Spleen (tissue), 11 donors: Measurements from ENCODE around the gene MBNL2. TPM values are rescaled to one million over a fixed set of nuclear protein-coding genes. Genes with fewer than 3 reads are reported as not detected.

Experiments
- DNase-seq: peaks from one replicate; pipeline ENCODE4 v3.0.0-alpha.2; 2020
- H3K27ac ChIP-seq, 8 donors: fragments of 200-600 bp; sonication (generic) in 7 of 8; 1 replicate in 4 of 8; 2 replicates in 4 of 8; pipeline versions ENCODE4 v1.5.0 to v1.8.0; 2016 to 2021; ENCODE audit warnings: inconsistent platforms in 4 of 8, mild to moderate bottlenecking in 4 of 8, moderate library complexity in 1 of 8
- H3K27me3 ChIP-seq, 7 donors: fragments of 200-600 bp; sonication (generic) in 6 of 7; replicated peaks in 1 of 7; 1 replicate in 4 of 7; 2 replicates in 3 of 7; pipeline versions ENCODE4 v1.5.0 to v1.8.0; 2016 to 2021; ENCODE audit warnings: inconsistent platforms in 3 of 7, mild to moderate bottlenecking in 1 of 7
- H3K36me3 ChIP-seq, 6 donors: fragments of 200-600 bp; sonication (generic) in 5 of 6; 1 replicate in 4 of 6; 2 replicates in 2 of 6; pipeline versions ENCODE4 v1.5.0 to v1.8.0; 2016 to 2021; ENCODE audit warnings: inconsistent platforms in 2 of 6
- H3K4me1 ChIP-seq, 6 donors: fragments of 200-600 bp; sonication (generic) in 5 of 6; 1 replicate in 3 of 6; 2 replicates in 3 of 6; pipeline versions ENCODE4 v1.5.0 to v1.8.0; 2016 to 2021; ENCODE audit warnings: inconsistent platforms in 3 of 6
- H3K4me3 ChIP-seq, 8 donors: fragments of 200-600 bp; sonication (generic) in 7 of 8; 1 replicate in 4 of 8; 2 replicates in 4 of 8; pipeline versions ENCODE4 v1.5.0 to v1.8.0; 2016 to 2021; ENCODE audit warnings: inconsistent platforms in 4 of 8, mild to moderate bottlenecking in 4 of 8, moderate library complexity in 2 of 8
- H3K9me3 ChIP-seq, 8 donors: fragments of 200-600 bp; sonication (generic) in 7 of 8; 1 replicate in 4 of 8; 2 replicates in 4 of 8; pipeline versions ENCODE4 v1.5.0 to v1.8.0; 2016 to 2021; ENCODE audit warnings: inconsistent platforms in 4 of 8
- CTCF ChIP-seq, 11 experiments: fragments of 200-600 bp in 7 of 11; fragments of 450-650 bp in 4 of 11; sonication (generic) in 4 of 11; IDR thresholded peaks in 8 of 11; conservative IDR thresholded peaks in 3 of 11; 1 replicate in 7 of 11; 2 replicates in 4 of 11; pipeline versions ENCODE4 v1.4.0 to v1.8.0; 2016 to 2021; ENCODE audit warnings: antibody characterized with exemption in 11 of 11, inconsistent platforms in 4 of 11, mild to moderate bottlenecking in 1 of 11
- POLR2A ChIP-seq, 3 donors: fragments of 450-650 bp; IDR thresholded peaks; one replicate each; pipeline ENCODE4 v1.5.1; 2017; ENCODE audit warnings: antibody characterized with exemption in 3 of 3, mild to moderate bottlenecking in 1 of 3
- POLR2AphosphoS5 ChIP-seq, 3 donors: sonication (generic); formaldehyde crosslinking; IDR thresholded peaks; one replicate each; pipeline ENCODE4 v1.5.1; 2017; ENCODE audit warnings: antibody characterized with exemption in 3 of 3
- WGBS, 5 donors: extraction: QIAGEN DNeasy Blood & Tissue Kit in 3 of 5; methylation state at CpG; one replicate each; pipeline versions ENCODE4 v1.1.5 to v1.1.7; 2013 to 2018; 5-methylcytosine and 5-hydroxymethylcytosine counted together
- intact Hi-C: fragments of 100-400 bp; cut with DNase I; formaldehyde crosslinking; loops from one replicate; pipeline ENCODE4 v1.15.0; 2023; ENCODE audit warnings: low total_unique reads
- polyA plus RNA-seq, 3 donors: library from polyadenylated mRNA; stranded (reverse); fragments of 200-250 nt; gene quantifications; one replicate each; pipeline ENCODE4 v1.2.1, GENCODE V29; 2013
- total RNA-seq, 7 donors: library from RNA; depleted of rRNA in 3 of 7; stranded (reverse); fragments of >200 nt in 3 of 7; fragmentation: NEBNext Ultra II Directional in 4 of 7; extraction: Animal tissue kit (Norgen Biotek cat#: 25700) in 4 of 7; gene quantifications; one replicate each; pipeline versions ENCODE4 v1.1.0 to v1.2.1, GENCODE V29; 2016 to 2021
- donor health status: healthy with polysubstance abuse.
- donor health status: DM: no; HTN: no; CAD: no; lungs with moderate emphysema.
- donor health status: DM: no; HTN: no; CAD: no.
- donor health status: Bipolar disorder and iron deficiency.
- donor health status: healthy.
- donor health status: DM: no; HTN: no; CAD: no.
- donor health status: DM: yes; HTN: yes; CAD: no.

The MBNL2 gene
- total and polyA plus RNA-seq, 10 donors: 7.0 to 56.3 (median 31.1) TPM

DNA sequence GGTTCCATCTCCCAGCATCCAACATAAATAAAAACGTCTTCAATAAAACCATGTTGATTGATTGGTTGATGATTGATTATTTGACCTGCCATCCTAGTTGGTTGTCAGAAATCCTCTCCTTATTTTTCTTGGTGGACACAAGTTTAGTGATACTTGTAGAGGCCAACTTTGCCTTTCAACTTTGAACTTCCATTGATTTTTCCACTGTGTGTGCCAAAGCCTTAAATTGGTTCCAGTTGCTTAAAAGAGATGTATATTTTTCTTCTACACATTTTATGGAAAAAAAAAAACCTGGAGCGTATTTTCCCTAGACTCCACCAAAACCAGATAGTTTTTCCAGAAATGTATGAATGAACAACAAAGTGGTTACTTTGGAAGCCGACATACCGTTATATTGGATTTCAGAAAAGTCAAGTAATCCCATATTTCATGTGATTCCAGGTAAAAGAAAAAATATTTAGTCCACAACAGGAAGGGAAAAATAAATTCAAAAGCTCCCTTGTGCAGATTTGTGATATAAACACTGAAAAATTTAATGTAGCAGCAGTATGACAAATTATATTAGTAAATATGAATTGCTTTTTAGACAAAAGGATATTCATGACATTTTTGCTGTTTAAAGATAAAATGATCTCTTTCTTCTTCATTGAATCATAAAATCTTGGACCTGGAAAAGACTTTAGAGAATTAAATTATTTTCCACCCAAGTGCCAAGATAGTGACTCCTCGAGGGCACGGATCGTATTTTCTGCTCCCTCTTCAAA lies 85.2 kb downstream of the MBNL2 start:
- intact Hi-C loops: no loop called here
- Histone ChIP-seq H3K9me3 (no peaks in the 10 kb centered on the region), H3K4me3 (no peak overlapping the region), H3K4me1 (peaks cover 5 to 23% (median 11%) of the 10 kb centered on the region in 6 donors), H3K27ac (no peak overlapping the region), H3K27me3 (no peaks in the 10 kb centered on the region), H3K36me3 (no peaks in the 10 kb centered on the region)
- no peak for DNase-seq
- WGBS, 5 donors: 87 to 94% (median 91%) methylated on average over 7 of the region's 7 CpGs
- TF ChIP-seq POLR2A (IDR thresholded peaks at IDR 0.05) (no peak), CTCF (IDR thresholded peaks at IDR 0.05 in 8 of 11, conservative IDR thresholded peaks at IDR 0.05 in 3 of 11) (no peak), POLR2AphosphoS5 (IDR thresholded peaks at IDR 0.05) (no peak)

- TF ChIP-seq POLR2AphosphoS5 (IDR thresholded peaks at IDR 0.05): no peak
- no peak for TF ChIP-seq POLR2A (IDR thresholded peaks at IDR 0.05)
- no peak for TF ChIP-seq CTCF (IDR thresholded peaks at IDR 0.05 in 8 of 11, conservative IDR thresholded peaks at IDR 0.05 in 3 of 11)
- Histone ChIP-seq H3K9me3 (no peaks in the 10 kb centered on the region), H3K36me3 (no peaks in the 10 kb centered on the region), H3K27me3 (no peaks in the 10 kb centered on the region), H3K27ac (peak overlapping the region in 1 of 8 donors; percentile 9), H3K4me1 (peaks cover 0 to 16% (median 6%) of the 10 kb centered on the region in 6 donors), H3K4me3 (no peak overlapping the region)
- DNase-seq: no peak
- WGBS, 5 donors: 79 to 88% (median 81%) methylated on average over 3 of the region's 3 CpGs
- intact Hi-C loops: no loop called here
Observed at GRCh38 chr13:97307882-97308624, 85.9 kb downstream of the MBNL2 start.

DNA sequence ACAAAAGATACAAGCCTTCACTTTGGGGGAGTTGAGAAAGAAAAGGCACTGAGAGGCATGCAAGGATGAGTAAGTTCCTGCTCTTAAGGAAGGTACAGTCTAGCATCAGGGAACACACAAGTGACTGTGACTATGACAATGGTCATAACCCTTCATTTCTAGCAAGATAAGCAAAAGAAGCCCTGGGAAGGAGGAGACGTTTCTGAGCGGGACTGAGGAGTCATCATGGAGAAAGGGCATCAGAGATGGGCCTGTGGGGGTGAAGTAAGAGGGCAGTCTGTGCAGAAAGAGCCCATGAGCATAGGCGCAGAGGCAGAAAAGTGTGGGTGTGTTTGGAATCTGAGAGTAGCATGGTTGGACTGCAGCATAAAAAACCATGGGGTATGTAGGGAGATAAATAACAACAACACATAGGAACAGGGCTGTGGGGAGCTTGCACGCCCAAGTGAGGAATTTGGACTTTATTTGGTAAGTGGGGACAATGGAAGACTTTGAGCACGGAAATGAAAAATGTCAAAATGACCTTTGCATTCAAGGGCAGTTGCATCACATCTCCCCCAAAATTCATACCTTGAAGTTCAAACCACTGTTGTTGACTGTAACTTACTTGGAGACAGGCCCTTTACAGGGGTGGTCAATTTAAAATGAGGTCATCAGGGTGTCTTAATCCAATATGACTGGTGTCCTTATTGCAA lies 86.7 kb downstream of the MBNL2 start:
- H3K4me1 ChIP-seq: peaks cover 0 to 7% (median under 1%) of the 10 kb centered on the region in 6 donors
- no peaks in the 10 kb centered on the region for H3K36me3 ChIP-seq
- WGBS, 5 donors: 70 to 82% (median 79%) methylated on average over 5 of the region's 5 CpGs
- intact Hi-C loops: no loop called here
- peak overlapping the region in 2 of 8 donors; percentile 9 to 20 for H3K27ac ChIP-seq
- no peaks in the 10 kb centered on the region for H3K9me3 ChIP-seq
- no peak for DNase-seq
- TF ChIP-seq CTCF (IDR thresholded peaks at IDR 0.05 in 8 of 11, conservative IDR thresholded peaks at IDR 0.05 in 3 of 11) (no peak), POLR2AphosphoS5 (IDR thresholded peaks at IDR 0.05) (no peak), POLR2A (IDR thresholded peaks at IDR 0.05) (no peak)
- no peak overlapping the region for H3K4me3 ChIP-seq
- H3K27me3 ChIP-seq: no peaks in the 10 kb centered on the region
